HG03469 (cell line): ENCODE measurements around the gene RASGRP2.
"Not testable (repeated sequence)": the region's sequence is repeated elsewhere in the genome, so short reads cannot be mapped to it uniquely, and the experiment has no call there.

Experiments used
- ATAC-seq: cut with Tn5 transposase; IDR thresholded peaks from one replicate; pipeline ENCODE4 v1.9.1; 2021; ENCODE audit warnings: mild to moderate bottlenecking, moderate library complexity, moderate number of reproducible peaks; ENCODE audit not compliant: unreplicated experiment

Gene RASGRP2

DNA sequence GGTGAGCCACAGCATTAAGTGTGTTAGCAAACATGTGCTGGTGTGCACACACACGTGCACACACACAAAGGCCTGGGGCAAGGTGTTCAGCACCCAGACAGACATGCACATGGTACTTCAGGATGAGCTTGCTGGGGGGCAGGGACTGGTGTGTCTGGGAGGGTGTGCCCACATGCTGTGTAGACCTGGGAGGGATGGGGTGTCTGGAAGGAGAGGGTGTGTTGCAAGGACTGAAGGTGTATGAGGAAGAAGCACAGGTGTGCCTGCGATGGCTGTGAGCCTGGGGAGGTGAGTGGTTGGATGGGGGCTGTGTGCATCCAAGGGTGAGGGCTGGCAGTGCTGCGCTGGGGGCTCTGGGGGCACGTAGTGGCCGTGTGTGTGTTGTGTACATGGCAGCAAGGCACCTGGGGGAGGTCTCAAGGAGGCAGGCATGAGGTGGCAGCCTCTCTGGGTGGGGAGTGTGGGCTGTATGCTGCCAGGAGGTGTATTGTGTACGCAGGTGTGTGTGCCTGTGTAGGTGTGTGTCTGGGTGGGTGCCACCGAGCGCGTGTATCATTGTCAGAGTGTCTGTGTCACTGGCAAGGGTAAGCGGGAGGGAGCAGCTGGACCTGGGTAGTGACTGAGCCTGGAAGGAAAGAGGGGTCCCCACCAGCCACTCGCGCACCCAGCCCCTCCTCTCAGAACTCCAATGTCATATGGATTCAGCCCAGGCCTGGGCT is 23.1 kb downstream of the RASGRP2 start:
- no peak for ATAC-seq

DNA sequence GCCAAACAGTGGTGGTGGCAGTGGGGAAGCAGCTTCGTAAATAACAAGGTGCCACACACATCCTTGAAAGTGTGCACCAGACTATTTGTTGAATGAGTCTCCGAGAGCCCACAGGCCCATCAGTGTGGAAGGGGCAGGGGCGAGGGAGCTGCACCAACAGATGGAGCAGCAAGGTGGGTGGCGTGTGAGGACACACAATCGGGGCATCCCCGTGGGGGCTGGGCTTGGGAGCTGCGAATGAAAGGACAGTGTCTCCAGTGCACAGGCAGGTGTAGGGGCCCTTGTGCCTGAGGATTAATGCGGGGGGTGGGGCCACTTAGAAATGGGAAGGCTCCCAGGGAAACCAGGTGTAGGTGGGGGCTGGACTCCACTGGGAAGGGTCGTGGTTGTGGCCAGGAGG is 23.8 kb downstream of the RASGRP2 start:
- ATAC-seq = no peak

DNA sequence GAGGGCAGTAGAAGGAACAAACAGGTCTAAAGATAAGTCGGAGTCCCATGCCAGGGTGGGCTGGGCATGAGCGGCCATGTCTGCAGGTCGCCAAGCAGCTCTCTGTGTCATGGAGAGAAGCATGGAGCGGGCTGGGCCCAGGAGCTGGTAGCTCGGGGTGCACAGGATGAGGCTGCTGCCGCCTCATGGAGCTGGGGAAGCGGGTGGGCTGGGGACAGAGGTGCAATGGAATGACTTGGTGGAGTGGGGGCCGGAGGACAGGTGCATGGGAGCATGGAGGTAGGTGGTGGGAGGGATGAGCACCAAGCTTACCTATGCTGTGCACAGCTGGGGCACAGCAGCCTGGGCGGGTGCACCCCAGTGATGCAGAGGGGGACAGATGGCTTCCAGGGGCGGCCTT is 24.5 kb downstream of the RASGRP2 start:
- no peak for ATAC-seq

DNA sequence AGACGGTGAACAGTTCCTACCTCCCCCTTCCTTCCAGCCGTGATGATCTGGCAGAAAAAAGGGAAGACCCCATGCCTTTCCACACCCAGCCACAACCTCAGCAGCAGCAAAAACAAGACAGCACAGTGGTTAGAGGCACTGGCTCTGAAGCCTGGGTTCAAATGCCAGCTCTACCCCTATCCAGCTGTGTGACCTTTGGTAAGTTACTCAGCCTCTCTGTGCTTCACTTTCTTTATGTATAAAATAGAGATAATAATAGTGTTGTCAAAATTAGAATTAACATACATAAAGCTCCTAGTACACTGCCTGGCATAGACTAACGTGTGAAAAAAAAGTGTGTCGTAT is 25.2 kb downstream of the RASGRP2 start:
- ATAC-seq = no peak

DNA sequence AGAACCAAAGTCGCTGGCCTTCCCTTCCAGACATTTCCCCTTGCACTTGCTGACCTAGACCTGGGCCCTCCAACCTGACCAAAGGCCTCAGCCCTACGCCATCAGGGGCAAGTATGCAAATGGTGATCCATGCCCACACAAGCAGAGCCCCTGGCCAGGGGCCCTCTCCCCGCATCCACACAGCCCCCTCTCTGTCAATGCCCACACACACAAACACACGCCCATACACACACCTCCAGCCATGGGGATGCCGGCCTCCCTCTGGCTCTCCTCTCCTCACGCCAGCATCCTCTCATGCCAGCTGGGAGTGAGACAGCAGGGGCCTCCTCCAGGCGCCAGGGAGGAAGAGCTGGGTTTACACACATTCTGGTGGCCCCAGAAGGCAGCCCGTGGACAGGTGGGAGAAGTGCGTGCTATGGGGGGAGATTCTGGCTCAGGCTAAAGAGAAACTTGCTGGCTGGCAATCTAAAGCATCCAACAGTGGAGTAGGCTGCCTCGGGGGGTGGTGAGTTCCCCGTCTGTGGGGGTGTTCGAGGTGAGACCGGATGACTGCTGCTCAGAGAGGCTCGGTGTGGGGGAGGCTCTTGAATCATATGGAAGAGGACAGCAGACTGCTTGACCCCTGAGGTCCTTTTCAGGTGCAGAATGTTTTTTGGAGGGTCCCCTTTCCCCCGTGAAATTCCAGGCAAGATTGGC is 25.7 kb downstream of the RASGRP2 start:
- no peak for ATAC-seq

DNA sequence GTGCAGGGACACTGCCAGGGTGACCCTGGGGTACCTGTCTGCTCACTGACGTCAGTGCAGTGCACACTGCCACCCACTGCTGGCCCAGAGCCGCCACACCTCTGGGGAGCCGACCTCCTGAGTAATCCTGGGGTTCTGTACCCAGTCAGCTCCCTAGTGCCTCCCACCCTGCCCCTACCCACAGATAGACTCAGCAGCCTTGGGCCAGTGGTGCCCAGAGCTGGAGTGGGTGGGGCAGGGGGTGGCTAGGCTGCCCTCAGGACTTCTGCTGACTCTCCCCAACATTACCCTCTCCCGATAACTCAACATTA is 26.7 kb downstream of the RASGRP2 start:
- ATAC-seq = no peak

DNA sequence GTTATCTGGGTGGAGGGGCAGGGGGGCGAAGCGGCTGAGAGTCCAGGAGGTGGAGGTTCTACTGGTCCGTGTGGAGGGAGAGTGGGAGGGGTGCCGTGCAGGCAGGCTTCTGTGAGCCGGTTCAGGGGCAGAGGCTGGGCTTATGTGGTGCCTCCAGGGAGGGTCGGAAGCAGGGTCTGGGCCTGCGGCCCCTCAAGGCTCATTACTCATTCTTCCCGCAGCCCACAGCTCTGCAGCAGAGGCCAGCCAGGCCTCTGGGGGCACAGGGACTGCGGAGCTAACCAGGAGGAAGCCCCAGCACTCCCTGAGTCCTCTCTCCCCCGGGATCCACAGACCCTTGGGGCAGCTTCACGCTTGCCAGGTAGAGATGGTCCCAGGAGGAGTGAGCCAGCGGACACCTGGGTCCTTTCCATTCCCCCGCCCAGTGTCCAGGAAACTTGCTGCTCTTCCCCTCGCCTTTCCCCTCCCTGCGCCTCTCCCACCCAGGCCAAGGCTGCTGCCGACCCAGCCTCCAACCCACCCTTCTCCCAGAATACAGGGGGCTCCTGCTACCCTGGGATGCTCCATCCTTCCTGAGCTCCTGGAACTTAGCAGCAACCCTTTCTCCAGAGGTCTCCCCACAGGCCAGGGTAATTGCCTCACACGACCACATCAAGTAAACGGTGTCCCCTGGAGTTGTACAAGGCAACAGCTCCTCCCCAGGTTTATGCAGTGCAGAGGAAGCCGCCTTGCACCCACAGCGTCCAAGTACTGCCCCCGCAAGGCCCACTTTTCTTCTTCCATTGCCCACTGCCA is 27.3 kb downstream of the RASGRP2 start:
- ATAC-seq = no peak

DNA sequence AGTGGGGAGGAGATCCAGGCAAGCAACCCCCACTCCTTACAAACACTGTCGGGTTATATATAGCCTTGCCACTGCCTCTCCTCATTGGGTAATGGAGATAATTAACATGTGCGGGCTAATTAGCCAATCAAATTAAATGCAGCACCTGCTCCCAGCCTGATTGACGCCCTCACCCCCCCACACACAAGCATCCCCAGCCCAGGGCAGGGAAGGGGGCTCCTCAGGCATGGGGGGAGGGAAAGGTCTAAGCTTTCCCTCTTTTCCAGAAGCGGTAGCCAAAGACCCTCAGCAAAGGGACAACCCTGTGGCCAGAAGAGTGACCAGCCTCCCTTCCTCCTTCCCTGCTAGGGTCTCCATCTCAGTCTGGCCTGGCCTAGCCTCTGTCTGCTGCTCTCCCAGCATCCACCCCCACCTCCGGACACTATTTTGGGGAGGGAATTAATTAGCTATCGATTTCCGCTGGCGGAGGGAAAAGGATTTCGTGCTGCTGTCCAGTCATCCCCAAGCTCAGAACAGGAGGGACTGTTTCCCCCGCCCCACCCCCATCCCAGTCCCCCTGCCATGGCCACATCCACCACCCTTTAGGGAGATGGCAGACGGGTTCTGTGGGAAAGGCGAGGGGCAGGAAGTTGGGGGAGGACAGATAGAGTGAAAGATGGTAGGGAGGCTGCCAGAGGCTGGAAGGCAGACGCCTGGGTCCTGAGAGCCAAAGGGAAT is 28.0 kb downstream of the RASGRP2 start:
- no peak for ATAC-seq

DNA sequence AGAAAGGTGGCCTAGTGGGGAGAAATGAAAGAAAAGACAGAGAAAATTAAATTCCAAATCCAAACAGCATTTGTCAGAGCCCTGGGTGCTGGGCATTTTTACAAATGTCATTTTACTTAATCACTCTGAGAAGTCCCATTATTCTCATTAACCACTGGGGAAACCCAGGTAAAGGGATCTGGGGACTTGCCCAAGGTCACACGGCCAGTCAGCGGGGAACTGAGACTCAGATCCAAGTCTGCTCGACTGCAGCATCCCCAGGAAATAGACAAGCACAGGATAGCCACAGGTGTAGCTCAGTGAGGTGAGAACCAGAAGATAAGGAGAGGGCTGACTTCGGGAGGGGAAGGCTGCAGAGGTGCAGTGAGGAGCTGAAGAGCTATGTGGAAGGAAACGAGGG is 28.8 kb downstream of the RASGRP2 start:
- no peak for ATAC-seq

DNA sequence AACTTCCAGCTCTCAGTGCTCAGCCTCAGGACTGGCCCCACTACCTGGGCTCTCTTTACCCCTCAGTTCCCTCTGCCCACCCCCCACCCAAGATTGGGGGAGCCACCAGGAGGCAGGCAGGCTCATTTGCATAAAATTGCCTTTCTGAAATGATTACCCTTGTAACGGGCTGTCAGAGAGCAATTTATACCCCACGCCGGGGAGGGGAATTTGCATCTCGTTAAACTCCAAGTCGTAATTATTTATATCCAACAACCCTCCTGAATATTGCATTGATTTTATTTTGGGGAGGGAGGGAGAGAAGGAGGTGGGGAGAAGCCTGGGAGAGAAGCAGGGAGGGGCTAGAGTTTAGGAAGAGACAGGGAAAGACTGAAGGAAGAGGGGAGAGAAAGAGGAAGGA is 29.3 kb downstream of the RASGRP2 start:
- ATAC-seq = no peak

DNA sequence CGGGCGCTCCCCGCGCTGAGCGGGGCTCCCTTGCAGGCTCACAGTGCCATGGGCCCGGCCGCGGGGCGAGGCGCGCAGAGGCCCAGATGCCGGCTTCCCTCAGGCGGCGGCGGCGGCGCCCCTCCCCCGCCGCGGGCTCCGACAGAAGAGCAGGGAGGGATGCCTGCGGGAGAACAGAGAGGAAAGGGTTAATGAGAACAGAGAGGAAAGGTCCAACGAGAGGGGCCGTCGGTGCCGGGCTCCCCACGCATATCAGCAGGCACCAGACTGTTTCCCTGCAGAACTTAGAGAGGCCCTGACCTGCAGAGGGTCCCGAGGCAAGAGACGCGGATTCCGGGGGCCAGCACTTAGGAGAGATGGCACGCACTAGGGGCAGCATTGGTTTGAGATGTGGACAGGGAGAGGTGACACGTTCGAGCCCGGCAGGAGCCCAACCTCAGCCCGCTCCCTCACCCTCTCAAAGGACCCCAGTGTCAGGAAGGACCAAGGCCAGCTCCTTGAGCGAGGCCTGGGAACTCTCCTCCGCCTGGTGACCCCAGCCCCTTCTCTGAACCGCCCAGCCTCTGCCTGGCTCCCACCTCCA is 30.1 kb downstream of the RASGRP2 start:
- ATAC-seq = no peak

DNA sequence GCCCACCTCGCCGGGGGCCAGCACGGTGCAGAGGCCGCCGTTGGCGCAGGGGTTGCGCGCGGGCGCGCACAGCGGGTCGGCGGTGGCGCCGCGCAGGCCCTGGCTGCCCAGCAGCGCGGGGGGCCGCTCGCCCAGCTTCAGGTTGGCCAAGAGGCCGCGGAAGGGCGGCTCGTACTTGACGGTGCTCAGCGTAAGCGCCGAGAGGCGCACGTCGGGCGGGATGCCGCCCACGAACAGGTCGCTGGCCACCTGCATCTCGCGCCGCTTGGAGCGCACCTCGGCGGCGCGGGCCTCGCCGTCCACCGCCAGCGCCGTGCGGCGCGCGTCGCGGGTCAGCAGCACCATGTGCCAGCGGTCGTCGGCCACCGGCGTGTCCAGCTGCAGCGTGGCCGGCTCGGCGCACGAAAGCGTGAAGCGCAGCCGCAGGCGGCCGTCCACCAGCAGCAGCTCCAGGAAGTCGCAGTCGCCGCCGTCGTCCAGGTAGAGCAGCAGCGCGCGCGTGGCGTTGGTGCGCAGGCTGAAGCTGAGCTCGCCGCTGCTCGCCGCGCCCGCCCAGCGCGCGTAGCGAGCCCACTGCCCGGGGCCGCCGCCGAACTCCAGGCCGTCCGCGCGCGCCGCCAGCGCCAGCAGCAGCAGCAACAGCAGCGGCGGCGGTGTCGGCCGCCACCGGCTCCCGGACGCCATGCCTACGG is 30.8 kb downstream of the RASGRP2 start:
- ATAC-seq = no peak

DNA sequence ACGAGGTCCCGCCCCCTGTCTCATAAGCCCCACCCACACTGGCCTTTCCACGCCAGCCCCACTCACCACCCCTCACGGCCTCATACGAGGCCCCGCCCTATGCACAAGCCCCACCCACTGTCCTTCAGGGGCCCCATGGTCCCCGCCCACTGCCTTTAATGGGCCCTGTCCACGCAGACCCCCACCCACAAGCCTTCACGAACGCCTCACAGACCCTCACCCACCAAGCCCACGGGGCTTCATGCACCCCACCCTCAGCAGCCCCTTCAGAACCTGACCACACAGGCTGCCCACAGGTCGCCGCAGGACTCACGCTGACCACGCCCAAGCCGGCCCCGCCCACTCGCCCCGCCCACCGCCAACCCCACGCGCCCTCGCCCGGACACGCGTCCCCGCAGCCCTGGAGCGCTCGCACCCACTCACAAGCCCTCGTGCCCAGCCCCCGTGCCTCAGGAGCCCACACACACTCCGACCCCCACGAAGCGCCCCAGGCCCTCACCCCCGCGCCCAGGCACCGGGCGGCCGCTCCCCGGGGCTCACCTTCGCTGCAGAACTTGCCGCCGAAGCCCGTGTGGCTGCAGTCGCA is 31.4 kb downstream of the RASGRP2 start:
- no peak for ATAC-seq

DNA sequence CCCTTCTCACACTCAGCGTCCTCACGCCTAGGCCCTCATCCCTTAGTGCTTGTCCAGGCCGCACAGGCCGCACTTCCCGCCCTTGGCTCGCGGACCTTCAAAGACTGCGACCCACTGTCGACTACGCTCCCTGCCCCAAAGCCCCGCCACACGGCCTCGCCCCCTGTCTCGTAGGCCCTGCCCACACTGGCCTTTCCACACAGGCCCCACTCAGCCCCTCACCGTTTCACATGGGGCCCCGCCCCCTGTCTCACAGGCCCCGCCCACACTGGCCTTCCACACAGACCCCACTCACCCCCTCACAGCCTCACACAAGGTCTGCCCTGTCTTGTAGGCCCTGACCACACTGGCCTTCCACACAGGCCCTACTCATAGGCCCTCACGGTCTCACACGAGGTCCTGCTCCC is 32.0 kb downstream of the RASGRP2 start:
- no peak for ATAC-seq

DNA sequence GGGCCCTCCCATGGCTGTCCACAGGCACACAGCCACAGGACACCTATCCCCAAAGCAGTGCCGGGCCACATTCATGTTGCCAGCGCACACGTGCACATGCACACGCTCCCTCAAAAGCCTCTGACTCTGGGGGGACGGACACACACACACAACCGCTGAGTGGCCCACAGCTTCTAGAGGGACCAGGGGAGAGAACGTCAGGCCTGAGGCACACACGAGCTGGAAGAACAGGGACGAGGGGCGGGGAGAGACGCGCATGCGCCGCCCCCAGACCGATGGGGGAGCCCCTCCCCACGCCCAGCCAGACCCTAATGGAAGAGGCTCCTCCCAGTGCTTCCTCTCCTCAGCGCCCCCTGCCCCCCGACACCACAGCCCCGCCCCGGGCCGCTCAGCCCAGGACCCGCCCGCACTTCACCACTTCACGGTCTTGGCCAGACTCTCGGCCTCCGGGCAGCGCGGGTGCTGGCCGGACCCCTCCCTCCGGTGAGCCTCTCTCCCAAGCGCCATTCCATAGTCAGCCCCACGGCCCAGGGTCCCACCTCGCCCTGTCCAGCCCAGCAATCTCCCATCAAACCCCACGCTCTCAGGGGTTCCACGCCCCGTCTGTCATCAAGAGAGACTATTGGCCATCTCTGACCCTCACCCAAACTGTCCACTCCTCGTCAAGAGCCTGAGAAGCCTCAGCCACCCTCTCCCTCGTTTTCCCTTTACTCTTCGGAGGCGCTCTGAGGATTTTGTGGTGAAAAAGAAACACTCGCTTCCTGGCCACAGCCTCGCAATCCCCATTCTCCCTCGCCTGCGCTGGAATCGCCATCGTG is 32.6 kb downstream of the RASGRP2 start:
- ATAC-seq = no peak

DNA sequence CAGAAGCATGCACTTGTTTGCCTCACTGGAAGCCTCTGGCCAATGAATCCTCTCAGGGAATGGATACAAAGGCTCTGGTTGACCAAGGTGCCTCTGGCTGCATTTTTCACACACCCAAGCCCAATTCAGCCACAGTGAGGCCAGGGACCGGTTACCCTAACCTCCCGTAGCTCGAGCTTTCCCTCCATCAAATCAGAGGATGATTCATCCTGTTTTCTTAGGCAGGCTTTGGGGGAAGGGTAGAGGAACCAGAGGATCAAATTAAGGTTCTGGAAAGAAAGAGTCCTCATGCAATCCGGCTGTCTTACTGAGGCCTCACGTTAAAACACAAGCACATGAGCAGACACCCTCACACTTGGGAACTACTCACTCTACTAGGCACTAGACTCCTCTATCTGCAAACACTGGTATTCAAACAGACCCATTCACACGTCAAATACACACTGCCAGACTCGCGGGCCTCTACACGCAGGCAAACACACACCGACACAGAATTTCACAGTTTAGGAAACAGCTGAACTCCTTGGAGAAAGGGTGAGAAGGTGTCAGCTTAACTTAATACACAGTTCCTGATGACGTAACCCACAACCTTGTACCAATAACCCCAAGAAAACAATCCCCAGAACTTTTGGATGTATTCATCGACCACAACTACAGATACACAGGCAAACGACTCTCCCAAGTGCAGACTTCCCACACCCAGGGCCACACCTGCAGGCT is 33.4 kb downstream of the RASGRP2 start:
- ATAC-seq = no peak

DNA sequence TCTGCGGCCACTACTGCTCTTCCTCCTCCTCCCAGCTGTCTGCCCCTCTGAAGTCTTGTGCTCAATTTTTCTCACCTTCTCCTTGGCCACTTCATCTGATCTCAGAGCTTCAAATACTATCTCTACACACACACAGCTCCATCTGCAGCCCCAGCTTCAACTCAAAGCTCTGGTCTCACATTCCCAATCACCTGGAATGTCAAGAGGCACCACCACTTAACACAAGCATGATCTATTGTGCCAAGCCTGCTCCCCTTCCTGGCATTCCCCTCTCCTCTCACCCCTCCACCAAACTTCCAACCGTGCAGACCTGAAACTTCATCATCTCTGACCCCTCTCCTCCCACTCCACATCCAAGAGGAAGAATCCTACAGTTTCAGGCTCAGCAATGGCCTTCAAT is 38.4 kb downstream of the RASGRP2 start:
- ATAC-seq = no peak

DNA sequence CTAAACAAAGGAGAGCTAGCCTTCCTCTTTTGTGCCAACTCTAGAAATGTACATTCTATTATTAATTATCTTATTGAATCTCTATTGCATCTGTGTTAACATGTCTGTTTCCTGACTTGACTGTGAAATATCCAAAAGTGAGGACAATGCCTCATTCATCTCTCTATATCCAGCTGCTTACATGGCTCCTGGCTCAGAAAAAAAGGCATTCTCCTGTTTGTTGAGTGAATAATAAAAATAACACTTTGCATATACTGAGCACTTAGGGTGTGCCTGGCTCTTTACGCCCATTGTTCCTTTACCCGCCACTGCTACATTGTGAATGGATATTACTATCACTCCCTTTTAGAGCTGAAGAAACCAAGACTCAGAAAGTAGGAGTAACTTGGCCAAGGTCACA is 40.9 kb downstream of the RASGRP2 start:
- no peak for ATAC-seq

DNA sequence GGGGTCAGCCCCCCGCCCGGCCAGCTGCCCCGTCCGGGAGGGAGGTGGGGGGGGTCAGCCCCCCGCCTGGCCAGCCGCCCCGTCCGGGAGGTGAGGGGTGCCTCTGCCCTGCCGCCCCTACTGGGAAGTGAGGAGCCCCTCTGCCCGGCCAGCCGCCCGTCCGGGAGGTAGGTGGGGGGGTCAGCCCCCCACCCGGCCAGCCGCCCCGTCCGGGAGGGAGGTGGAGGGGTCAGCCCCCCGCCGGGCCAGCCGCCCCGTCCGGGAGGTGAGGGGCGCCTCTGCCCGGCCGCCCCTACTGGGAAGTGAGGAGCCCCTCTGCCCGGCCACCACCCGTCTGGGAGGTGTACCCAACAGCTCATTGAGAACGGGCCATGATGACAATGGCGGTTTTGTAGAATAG is 42.0 kb downstream of the RASGRP2 start:
- not testable (repeated sequence) for ATAC-seq
